Activated naive CD4-positive, alpha-beta T cell treated with anti-CD3 and anti-CD28 coated beads, Interleukin-2, amount 10 ng/mL, durations not matched to agents 7 days and 5 days (primary cell): ENCODE measurements around the gene IMMP2L.
"Not testable (repeated sequence)": the region's sequence is repeated elsewhere in the genome, so short reads cannot be mapped to it uniquely, and the experiment has no call there.

Experiments
- CTCF ChIA-PET: fragments of 350-600 bp; sonication (Branson Sonifier 250); formaldehyde crosslinking; loops from one replicate; lab custom pipeline; 2021; ENCODE audit warnings: antibody characterized with exemption; lab: Charles Lee
- DNase-seq: peaks from one replicate; pipeline ENCODE4 v3.0.0-alpha.2; 2020
- H3K27ac Mint-ChIP-seq: one replicate; pipeline ENCODE4 v1.8.0; 2021; ENCODE audit warnings: mild to moderate bottlenecking, moderate library complexity, mixed read lengths
- H3K27me3 Mint-ChIP-seq: one replicate; pipeline ENCODE4 v1.8.0; 2021; ENCODE audit warnings: mild to moderate bottlenecking, mixed read lengths
- H3K36me3 Mint-ChIP-seq: one replicate; pipeline ENCODE4 v1.8.0; 2021; ENCODE audit warnings: mixed read lengths
- H3K4me1 Mint-ChIP-seq: one replicate; pipeline ENCODE4 v1.8.0; 2021; ENCODE audit warnings: mixed read lengths
- H3K4me3 Mint-ChIP-seq: one replicate; pipeline ENCODE4 v1.8.0; 2021; ENCODE audit warnings: mild to moderate bottlenecking, moderate library complexity, mixed read lengths
- H3K9me3 Mint-ChIP-seq: one replicate; pipeline ENCODE4 v1.8.0; 2021; ENCODE audit warnings: mixed read lengths

IMMP2L gene

DNA sequence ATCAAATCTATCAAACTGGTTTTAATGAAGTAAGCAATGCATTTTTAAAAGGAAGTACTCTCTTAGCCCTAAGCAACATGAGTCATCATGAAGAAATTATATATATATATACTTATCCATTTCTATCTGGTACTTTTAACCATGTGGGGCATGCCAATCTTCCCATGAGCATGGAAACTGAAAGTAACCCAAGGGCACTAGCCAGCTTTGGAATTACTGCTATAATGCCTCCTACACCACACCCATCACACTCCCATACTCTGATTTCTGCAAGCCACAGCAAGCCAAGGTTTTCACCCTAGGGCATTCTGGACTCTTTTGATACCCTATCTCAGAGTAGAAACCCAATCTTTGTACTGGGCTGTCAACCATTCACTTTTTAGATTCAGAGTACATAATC is 204.6 kb downstream of the IMMP2L start:
- H3K4me3 Mint-ChIP-seq = no peak overlapping the region
- CTCF ChIA-PET = no interaction called here
- no peaks in the 10 kb centered on the region for H3K9me3 Mint-ChIP-seq
- no peaks in the 10 kb centered on the region for H3K36me3 Mint-ChIP-seq
- no peaks in the 10 kb centered on the region for H3K4me1 Mint-ChIP-seq
- no peak for DNase-seq
- H3K27me3 Mint-ChIP-seq = no peaks in the 10 kb centered on the region
- no peak overlapping the region for H3K27ac Mint-ChIP-seq

DNA sequence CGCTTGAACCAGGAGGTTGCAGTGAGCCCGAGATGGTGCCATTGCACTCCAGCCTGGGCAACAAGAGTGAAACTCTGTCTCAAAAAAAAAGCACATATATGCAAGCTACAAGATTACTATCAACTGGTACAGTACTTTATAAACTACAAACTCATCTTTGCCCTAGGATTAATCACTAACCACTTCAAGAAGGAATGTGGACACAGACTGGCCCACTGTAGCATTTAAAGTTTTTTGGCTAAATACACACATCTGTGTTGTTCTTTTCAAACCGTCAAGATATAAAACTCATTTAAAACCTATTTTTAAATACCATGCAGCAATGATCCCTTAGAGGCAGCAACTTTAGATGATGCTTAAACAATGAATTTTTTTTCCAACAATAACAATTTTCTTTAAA is 205.4 kb downstream of the IMMP2L start:
- CTCF ChIA-PET = no interaction called here
- no peaks in the 10 kb centered on the region for H3K9me3 Mint-ChIP-seq
- no peak for DNase-seq
- H3K36me3 Mint-ChIP-seq = no peaks in the 10 kb centered on the region
- H3K27ac Mint-ChIP-seq = no peak overlapping the region
- H3K4me1 Mint-ChIP-seq = no peaks in the 10 kb centered on the region
- no peak overlapping the region for H3K4me3 Mint-ChIP-seq
- no peaks in the 10 kb centered on the region for H3K27me3 Mint-ChIP-seq

DNA sequence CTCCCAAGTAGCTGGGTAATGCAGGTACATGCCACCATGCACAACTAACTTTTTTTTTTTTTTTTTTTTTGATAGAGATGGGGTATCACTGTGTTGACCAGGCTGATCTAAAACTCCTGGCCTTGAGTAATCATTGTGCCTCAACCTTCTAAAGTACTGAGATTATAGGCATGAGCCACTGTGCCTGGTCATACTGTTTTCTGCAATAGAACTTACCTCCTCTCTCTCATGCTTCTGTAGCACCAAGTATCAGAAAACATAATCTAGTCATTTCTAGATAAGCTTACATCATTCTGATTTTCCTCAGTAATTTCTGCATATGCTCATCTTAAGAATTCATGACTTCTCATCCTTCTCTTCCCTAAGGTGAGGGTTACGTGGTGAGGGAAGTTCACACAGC is 210.0 kb downstream of the IMMP2L start:
- DNase-seq = no peak
- Mint-ChIP-seq H3K36me3 (no peaks in the 10 kb centered on the region), H3K9me3 (no peaks in the 10 kb centered on the region), H3K27me3 (no peaks in the 10 kb centered on the region), H3K4me3 (no peak overlapping the region), H3K4me1 (no peaks in the 10 kb centered on the region), H3K27ac (no peak overlapping the region)
- CTCF ChIA-PET = no interaction called here

DNA sequence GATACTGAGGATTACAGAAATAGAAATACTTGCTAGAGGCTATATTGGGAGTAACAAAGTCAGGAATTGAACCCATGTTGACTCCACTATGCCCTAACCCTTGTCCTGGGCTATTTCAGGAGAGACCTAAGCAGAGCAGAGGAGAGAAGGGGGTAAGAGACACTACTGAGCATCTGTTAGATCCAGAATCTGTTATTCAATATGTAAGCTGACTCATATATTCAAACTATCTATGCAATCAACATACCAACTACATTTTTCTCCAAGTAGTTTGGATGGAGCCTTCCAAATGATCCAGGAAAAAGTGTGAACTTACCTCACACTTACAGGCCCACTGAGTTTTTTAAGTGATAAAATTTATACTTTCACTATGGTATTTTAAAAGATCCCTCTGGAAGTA is 216.1 kb downstream of the IMMP2L start:
- H3K27ac Mint-ChIP-seq = no peak overlapping the region
- H3K4me3 Mint-ChIP-seq = no peak overlapping the region
- no peaks in the 10 kb centered on the region for H3K27me3 Mint-ChIP-seq
- H3K4me1 Mint-ChIP-seq = no peaks in the 10 kb centered on the region
- no peaks in the 10 kb centered on the region for H3K36me3 Mint-ChIP-seq
- H3K9me3 Mint-ChIP-seq = peaks cover 15% of the 10 kb centered on the region
- CTCF ChIA-PET = no interaction called here
- no peak for DNase-seq

DNA sequence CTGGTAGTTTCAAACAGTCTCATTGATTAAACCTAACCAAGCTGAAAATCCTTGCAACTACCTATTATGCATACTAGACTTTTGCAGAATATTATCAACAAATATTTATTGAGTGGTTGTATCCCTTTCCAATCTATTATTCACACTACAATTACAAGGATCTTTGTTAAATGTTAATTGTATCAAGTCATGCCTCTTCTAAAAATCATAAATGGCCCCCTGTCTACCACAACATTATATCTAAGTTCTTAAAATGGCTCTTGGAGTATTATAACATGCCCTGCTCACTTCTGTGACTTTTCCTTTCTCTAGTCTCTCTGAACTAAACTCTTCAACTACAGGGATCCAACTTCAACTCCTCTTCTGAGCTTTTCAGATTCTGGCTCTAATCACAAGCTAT is 219.3 kb downstream of the IMMP2L start:
- Mint-ChIP-seq H3K4me1 (no peaks in the 10 kb centered on the region), H3K4me3 (no peak overlapping the region), H3K9me3 (peaks cover 15% of the 10 kb centered on the region), H3K27ac (no peak overlapping the region), H3K36me3 (no peaks in the 10 kb centered on the region), H3K27me3 (no peaks in the 10 kb centered on the region)
- no peak for DNase-seq
- CTCF ChIA-PET = no interaction called here

DNA sequence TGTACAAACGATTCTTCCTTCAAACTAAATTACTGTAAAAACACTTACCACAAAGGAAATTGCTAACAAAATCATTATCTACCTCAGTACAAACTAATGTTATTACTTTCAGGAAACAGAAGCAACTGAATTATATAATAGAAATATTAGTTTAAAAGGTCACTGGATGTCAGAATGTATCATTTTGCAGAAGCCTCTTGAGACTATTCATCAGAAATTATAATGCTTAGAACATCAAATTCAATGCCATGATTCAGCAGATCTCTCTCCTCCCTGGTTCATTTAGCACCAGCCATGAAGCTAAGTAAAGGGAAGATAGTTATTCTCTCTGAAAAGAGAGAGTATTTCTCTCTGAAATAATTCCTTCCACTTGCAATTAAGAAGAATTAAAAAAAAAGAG is 223.3 kb downstream of the IMMP2L start:
- H3K4me3 Mint-ChIP-seq = no peak overlapping the region
- H3K27ac Mint-ChIP-seq = no peak overlapping the region
- H3K27me3 Mint-ChIP-seq = no peaks in the 10 kb centered on the region
- DNase-seq = no peak
- H3K9me3 Mint-ChIP-seq = peaks cover 9% of the 10 kb centered on the region
- no peaks in the 10 kb centered on the region for H3K36me3 Mint-ChIP-seq
- CTCF ChIA-PET = no interaction called here
- no peaks in the 10 kb centered on the region for H3K4me1 Mint-ChIP-seq

DNA sequence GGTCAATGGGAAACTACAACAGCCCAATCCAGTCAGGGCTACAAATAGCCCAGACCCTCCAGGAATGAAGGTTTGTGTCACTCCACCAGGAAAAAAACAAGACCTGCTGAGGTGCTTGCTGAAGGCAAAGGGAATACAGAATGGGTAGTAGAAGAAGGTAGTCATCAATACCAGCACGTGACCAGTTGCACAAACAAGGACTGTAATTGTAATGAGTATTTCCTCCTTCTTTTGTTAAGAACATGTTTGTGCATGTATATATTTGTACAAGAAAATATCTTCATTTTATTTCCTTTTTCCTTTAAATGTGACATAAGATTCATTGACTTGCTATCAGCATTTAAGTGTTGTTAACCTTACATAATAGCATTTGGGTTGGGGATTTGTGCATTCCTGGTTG is 229.3 kb downstream of the IMMP2L start:
- DNase-seq = no peak
- no peaks in the 10 kb centered on the region for H3K9me3 Mint-ChIP-seq
- CTCF ChIA-PET = no interaction called here
- H3K27ac Mint-ChIP-seq = no peak overlapping the region
- H3K4me3 Mint-ChIP-seq = no peak overlapping the region
- no peaks in the 10 kb centered on the region for H3K27me3 Mint-ChIP-seq
- H3K4me1 Mint-ChIP-seq = no peaks in the 10 kb centered on the region
- H3K36me3 Mint-ChIP-seq = no peaks in the 10 kb centered on the region

DNA sequence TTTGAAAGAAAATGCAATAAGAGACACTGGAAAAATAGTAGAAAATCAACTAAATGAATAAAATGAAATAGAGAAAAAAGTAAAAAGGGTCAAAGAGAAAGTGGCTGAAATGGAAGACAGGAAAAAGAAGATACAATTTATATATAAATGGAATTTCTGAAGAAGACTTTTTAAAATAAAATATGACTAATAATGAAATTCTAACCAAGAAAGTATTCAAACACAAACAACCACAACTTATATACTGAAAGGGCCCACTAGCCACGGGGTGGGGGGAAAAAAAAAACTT is 232.1 kb downstream of the IMMP2L start:
- H3K4me1 Mint-ChIP-seq = no peaks in the 10 kb centered on the region
- no peak overlapping the region for H3K4me3 Mint-ChIP-seq
- CTCF ChIA-PET = no interaction called here
- no peak overlapping the region for H3K27ac Mint-ChIP-seq
- no peaks in the 10 kb centered on the region for H3K36me3 Mint-ChIP-seq
- H3K27me3 Mint-ChIP-seq = no peaks in the 10 kb centered on the region
- DNase-seq = no peak
- no peaks in the 10 kb centered on the region for H3K9me3 Mint-ChIP-seq

DNA sequence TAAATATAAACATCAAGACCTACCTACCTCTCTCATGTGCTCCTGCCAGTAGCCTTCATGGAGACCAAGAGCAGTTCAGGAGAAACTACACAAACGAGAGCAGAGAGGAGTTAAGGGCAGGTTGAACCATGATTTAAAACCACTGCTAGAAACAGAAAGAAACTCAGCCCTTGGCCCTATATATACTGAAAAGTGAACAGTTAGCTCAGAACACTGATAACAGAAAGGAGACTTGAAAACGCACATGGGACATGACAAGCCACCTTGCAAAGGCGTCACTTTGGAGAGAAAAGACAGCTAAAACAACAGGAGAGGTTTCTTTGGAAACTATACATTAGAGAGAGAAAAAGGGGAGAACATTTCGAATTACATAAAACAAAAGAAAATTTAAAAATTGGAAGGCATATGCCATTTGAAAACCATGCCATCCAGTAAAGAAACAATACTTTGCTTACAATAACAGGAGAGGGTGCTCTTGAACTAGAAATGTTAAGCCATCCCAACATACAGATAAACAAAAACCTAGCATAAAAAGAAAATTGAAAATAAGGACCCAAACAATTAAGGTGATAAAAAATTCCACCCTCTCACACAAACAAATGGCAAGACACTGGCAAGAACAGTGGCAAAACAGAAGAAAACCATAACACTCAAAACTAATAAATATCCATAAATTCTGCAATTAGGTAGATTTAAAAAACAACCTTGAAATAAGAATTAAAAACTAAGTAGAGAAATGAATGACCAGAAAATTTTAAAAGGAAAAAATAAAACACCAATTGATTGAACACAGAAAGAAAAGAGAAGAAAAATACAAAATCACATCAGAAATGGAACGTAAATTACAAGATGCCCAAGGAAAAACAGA is 232.7 kb downstream of the IMMP2L start:
- Mint-ChIP-seq H3K9me3 (no peaks in the 10 kb centered on the region), H3K27ac (no peak overlapping the region), H3K36me3 (no peaks in the 10 kb centered on the region), H3K27me3 (no peaks in the 10 kb centered on the region), H3K4me3 (no peak overlapping the region), H3K4me1 (no peaks in the 10 kb centered on the region)
- no peak for DNase-seq
- CTCF ChIA-PET = no interaction called here

DNA sequence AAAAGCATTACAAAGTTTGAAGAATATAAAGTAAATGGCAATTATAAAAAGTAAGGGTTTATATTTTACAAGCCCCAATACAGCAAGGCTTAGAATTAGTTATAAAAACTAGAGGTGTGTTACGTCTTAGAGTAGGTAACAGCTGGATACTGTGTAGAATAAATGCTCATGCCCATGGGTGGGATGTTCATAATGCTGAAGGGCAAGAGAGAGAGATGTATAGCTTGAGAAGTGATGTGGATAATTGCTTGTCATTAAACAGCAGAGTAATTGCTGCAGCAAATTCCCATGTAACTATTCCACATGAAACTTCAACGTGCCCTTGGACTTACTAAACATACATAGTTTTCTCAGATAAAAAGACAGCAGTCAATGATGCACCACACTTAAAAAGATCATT is 233.8 kb downstream of the IMMP2L start:
- H3K4me1 Mint-ChIP-seq = no peaks in the 10 kb centered on the region
- no peaks in the 10 kb centered on the region for H3K36me3 Mint-ChIP-seq
- H3K4me3 Mint-ChIP-seq = no peak overlapping the region
- no peaks in the 10 kb centered on the region for H3K27me3 Mint-ChIP-seq
- DNase-seq = no peak
- H3K9me3 Mint-ChIP-seq = no peaks in the 10 kb centered on the region
- CTCF ChIA-PET = no interaction called here
- no peak overlapping the region for H3K27ac Mint-ChIP-seq

DNA sequence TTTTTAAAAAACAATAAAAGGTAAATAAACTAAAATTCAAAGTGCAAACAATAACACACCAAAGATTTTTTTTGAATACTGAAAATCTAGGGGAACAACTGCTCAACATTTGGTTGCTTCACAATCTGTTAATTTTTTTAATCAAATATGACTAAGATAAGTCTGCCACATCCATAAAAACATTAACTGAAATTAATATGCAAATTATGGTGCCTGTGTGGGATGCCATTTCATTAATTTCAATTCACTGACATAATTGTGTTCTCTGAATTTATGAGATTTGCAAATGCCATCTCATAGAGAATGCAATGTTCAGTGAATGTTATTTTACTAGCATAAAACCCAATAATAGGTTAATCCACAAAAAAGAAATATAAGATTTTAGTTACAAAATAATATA is 237.5 kb downstream of the IMMP2L start:
- Mint-ChIP-seq H3K4me3 (no peak overlapping the region), H3K4me1 (no peaks in the 10 kb centered on the region), H3K9me3 (peaks cover 1% of the 10 kb centered on the region), H3K36me3 (no peaks in the 10 kb centered on the region), H3K27me3 (no peaks in the 10 kb centered on the region), H3K27ac (no peak overlapping the region)
- no peak for DNase-seq
- CTCF ChIA-PET = interaction anchor here (0.6 kb wide), 1 partner anchor 1348 kb away, joined by 3 read pairs; no protein-coding TSS in a partner anchor

DNA sequence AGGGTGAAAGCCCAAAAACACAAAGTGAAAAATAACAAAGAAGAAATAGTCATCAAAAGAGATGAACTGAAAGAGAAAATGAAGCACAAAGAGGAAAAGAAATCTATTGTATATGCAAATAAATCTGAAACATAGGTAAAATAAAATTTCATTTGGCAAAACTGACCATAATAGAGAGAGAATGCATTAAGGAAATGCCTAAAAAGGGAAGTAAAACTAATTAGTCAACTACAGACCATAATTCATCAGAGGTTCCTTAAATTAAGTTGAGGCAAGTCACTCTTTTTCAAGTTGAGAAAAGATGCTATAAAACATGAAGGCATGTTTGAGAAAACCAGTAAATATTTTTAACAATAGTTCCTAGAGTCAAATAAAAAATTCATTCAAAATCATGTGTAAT is 238.1 kb downstream of the IMMP2L start:
- H3K4me1 Mint-ChIP-seq = no peaks in the 10 kb centered on the region
- H3K27ac Mint-ChIP-seq = no peak overlapping the region
- CTCF ChIA-PET = no interaction called here
- peaks cover 1% of the 10 kb centered on the region for H3K9me3 Mint-ChIP-seq
- DNase-seq = no peak
- H3K36me3 Mint-ChIP-seq = no peaks in the 10 kb centered on the region
- no peaks in the 10 kb centered on the region for H3K27me3 Mint-ChIP-seq
- H3K4me3 Mint-ChIP-seq = no peak overlapping the region

DNA sequence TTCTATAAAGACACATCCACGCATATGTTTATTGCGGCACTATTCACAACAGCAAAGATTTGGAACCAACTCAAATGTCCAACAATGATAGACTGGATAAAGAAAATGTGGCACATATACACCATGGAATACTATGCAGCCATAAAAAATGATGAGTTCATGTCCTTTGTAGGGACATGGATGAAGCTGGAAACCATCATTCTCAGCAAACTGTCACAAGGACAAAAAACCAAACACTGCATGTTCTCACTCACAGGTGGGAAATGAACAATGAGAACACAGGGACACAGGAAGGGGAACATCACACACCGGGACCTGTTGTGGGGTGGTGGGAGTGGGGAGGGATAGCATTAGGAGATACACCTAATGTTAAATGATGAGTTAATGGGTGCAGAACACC is 238.6 kb downstream of the IMMP2L start:
- H3K9me3 Mint-ChIP-seq, H3K27ac Mint-ChIP-seq, H3K4me3 Mint-ChIP-seq, CTCF ChIA-PET, DNase-seq, H3K4me1 Mint-ChIP-seq, H3K27me3 Mint-ChIP-seq, H3K36me3 Mint-ChIP-seq: not testable (repeated sequence)

DNA sequence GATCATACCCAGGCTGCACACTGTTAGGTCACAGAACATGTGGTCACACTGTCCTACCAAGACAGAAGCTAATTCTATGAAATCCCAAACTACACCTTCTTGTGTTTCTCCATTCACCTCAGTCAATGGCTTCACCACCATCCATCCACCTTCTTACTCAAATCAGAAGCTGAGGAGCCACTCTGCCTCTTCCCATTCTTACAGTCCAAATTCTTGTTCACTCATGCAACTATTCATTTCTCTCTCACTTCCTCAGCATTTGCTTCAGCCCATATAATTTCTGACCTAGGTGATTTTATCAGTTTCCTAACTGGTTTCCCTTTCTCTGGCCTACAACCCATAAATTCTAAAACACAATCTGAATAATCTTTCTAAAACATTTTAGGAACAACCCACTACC is 242.2 kb downstream of the IMMP2L start:
- Mint-ChIP-seq H3K4me3 (no peak overlapping the region), H3K9me3 (peaks cover 1% of the 10 kb centered on the region), H3K36me3 (no peaks in the 10 kb centered on the region), H3K4me1 (no peaks in the 10 kb centered on the region), H3K27ac (no peak overlapping the region), H3K27me3 (no peaks in the 10 kb centered on the region)
- no peak for DNase-seq
- CTCF ChIA-PET = no interaction called here

DNA sequence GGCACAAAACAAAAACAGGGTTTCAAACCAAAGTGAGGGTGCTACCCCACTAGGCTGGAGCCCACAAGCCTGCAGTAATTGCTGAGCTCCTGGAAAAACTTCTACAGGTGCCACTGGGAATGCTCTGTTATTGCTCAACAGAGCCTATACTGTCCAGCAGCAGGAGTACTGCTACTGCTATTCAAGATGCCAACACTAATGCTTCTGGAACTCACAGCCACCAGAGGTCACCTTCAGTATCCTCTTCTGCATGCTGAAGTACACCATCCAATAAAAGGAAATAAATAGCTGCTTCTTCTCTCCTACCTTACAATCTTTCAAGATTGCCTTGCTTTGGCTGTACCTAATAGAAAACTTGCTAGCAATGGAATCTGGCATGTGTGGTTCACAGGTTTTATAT is 249.3 kb downstream of the IMMP2L start:
- CTCF ChIA-PET = no interaction called here
- Mint-ChIP-seq H3K27me3 (no peaks in the 10 kb centered on the region), H3K27ac (no peak overlapping the region), H3K36me3 (no peaks in the 10 kb centered on the region), H3K4me1 (no peaks in the 10 kb centered on the region), H3K4me3 (no peak overlapping the region), H3K9me3 (no peaks in the 10 kb centered on the region)
- DNase-seq = no peak

DNA sequence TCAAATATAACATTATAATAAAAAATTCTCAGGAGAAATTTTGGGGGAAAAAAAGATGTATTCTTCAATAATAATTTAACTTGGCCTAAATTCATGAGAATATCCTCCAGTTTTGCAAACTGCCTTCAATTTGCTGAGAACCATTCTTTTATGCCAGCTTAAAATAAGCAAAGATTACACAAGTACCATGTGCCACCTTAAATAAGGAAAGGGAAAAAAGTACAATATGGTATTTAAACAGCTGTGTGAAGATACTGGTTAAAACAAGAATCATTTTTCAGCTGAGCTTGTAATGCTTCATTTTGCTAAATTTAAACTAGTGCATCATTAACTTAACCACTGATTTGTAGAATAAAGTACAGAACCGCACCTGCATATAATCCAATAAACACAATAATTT is 253.6 kb downstream of the IMMP2L start:
- CTCF ChIA-PET = no interaction called here
- no peaks in the 10 kb centered on the region for H3K36me3 Mint-ChIP-seq
- H3K27me3 Mint-ChIP-seq = no peaks in the 10 kb centered on the region
- no peaks in the 10 kb centered on the region for H3K4me1 Mint-ChIP-seq
- DNase-seq = no peak
- no peak overlapping the region for H3K4me3 Mint-ChIP-seq
- no peak overlapping the region for H3K27ac Mint-ChIP-seq
- H3K9me3 Mint-ChIP-seq = no peaks in the 10 kb centered on the region
